Inflammatory macrophage treated with lipopolysaccharide for 4 hours (primary cell): ENCODE measurements around the gene ACVR2B.
"Not testable (repeated sequence)": the region's sequence is repeated elsewhere in the genome, so short reads cannot be mapped to it uniquely, and the experiment has no call there.

Experiments used
- DNase-seq: peaks from one replicate; pipeline ENCODE4 v3.0.0-alpha.2; 2020

Gene ACVR2B

DNA sequence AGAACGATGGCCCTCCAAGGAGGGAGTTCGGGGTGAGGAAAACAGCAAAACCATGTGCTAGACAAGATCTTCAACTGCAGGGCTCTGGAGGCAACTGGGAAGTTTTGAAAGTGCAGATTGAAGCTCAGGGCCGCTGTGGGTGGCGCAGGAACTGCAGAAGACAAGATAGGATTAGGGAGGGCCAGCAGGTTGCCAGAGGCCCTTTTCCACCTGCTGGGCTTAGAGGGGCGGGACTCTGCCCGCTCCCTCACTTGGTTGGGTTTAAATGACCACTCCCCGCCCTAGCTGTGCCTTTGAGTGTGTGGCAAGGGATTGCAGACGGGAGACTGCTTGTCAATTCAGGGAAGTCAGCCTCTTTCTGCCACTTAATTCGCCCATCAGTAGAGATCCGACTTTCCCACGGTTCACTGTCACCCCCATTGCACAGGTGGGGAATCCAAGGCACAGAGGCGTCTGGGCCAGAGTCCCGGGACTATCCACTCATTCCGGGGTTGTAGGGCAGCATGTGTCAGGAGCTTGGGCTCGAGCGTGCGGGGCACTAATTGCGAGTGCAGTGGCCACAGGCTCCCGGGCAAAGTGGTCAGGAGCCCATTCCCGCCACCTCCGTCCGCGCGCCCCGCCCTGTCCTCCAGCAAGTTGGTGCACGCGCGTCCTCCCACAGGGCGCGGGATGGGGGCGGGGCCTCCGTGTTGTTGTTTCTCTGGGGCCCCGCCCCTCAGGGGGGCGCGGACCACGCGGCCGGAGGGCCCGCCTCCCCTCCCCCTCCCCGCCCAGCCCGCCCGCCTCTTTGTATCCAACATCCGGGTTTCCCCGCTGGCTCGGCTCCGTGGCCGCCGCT, at the start of gene ACVR2B:
Gene ACVR2B, plus strand, starts transcription at position 816 of the 838 bp plus-strand sequence. CDS start 433 bp downstream, outside the sequence.
- DNase-seq: peak; percentile 76

- no peak for DNase-seq
Measured at GRCh38 chr3:38404286-38404685, 49.4 kb upstream of the ACVR2B start.

GRCh38 chr3:38411591-38411990, 42.1 kb upstream of the ACVR2B start:
- no peak for DNase-seq

DNA sequence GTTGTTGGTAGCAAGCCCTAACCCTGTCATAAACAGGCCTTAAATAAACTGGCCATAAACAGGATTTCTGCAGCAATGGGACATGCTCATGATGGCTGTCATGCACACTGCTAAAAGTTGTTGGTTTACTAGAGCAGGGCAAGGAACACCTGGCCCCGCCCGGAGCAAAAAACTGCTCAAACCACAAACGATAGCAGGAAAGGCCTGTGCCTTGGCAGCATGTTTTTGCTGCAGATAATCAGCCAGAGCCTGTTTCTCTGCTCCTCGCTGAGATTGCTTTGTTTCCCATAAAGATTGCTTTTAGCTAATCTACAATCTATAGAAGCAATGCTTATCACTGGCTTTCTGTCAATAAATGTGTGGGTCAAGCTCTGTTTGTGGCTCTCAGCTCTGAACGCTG, 32.9 kb upstream of the ACVR2B start:
- not testable (repeated sequence) for DNase-seq

DNA sequence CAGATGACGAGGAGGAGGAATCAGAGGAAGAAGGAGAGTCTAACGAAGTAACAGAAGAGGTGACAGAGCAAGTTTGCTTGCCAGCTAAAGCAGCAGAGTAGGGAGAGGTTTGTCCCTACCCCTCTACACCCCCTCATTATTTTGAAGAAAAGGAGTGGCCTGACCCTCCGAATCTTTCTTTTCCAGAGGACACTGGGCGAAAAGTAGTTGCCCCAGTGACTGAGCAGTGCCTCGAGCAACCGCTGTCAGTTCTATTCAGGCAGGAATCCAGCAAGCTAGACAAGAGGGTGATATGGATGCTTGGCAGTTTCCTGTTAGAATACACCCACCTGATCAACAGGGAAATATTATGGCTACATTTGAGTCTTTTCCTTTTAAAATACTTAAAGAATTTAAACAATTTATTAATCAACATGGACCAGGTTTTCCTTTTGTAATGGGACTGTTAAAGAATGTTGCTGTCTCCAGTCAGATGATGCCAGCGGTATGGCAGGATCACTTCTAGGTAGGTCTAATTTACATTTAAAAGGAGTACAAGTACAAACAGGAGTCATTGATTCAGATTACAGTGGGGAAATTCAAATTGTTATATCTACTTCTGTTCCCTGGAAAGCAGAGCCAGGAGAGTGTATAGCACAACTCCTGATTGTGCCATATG, 31.9 kb upstream of the ACVR2B start:
- no peak for DNase-seq

DNA sequence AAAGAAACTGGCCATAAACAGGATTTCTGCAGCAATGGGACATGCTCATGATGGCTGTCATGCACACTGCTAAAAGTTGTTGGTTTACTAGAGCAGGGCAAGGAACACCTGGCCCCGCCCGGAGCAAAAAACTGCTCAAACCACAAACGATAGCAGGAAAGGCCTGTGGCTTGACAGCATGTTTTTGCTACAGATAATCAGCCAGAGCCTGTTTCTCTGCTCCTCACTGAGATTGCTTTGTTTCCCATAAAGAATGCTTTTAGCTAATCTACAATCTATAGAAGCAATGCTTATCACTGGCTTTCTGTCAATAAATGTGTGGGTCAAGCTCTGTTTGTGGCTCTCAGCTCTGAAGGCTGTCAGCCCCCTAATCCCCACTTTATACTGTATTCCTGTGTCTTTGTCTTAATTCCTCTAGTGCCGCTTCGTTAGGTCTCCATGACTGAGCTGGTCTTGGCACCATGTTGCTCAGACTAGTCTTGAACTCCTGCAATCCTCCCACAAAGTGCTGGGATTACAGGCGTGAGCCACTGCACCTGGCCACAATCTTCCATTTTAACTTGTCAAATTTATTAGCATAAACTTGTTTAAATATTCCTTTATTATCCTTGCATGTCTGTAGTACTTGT, 26.8 kb upstream of the ACVR2B start:
- DNase-seq: not testable (repeated sequence)

DNA sequence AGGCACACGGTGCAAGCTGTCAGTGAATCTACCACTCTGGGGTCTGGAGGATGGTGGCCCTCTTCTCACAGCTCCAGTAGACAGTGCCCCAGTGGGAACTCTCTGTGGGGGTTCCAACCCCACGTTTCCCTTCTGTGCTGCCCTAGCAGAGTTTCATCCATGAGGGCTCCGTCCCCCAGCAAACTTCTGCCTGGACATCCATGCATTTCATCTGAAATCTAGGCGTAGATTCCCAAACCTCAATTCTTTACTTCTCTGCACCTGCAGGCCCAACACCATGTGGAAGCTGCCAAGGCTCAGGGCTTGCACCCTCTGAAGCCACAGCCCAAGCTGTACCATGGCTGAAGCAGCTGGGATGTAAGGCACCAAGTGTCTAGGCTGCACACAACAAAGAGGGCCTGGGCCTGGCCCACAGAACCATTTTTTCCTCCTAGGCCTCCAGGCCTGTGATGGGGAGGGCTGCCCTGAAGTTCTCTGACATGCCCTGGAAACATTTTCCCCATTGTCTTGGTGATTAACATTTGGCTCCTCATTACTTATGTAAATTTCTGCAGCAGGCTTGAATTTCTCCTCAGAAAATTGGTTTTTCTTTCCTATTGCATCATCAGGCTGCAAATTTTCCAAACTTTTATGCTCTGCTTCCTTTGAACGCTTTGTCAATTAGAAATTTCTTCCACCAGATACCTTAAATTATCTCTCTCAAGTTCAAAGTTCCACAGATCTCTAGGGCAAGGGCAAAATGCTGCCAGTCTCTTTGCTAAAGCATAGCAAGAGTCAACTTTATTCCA, 20.6 kb upstream of the ACVR2B start:
- DNase-seq: not testable (repeated sequence)

GRCh38 chr3:38433661-38434060, 20.0 kb upstream of the ACVR2B start:
- not testable (repeated sequence) for DNase-seq

- not testable (repeated sequence) for DNase-seq
Measured at GRCh38 chr3:38438436-38439069, 15.1 kb upstream of the ACVR2B start.

DNA sequence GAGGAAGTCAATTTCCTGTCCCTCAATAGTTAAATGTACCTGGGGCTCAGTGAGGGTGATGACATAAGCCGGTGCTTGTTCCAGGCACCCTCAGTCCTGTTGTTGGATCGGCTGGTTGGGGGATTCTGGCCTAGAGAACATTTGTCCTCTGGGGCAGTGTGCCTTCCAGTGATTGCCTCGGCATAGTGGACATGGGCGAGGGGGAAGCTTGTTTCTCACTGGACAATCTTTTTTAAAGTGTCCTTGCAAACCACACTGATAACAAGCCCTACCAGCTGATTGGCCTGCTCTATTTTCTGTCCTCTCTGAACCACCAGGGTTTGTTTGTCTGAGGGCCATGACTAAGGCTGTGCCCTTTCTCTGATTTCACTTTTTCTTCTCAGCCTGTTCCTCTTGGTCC, 10.5 kb upstream of the ACVR2B start:
- not testable (repeated sequence) for DNase-seq

- no peak for DNase-seq
Measured at GRCh38 chr3:38446085-38446686, 7.5 kb upstream of the ACVR2B start.

DNA sequence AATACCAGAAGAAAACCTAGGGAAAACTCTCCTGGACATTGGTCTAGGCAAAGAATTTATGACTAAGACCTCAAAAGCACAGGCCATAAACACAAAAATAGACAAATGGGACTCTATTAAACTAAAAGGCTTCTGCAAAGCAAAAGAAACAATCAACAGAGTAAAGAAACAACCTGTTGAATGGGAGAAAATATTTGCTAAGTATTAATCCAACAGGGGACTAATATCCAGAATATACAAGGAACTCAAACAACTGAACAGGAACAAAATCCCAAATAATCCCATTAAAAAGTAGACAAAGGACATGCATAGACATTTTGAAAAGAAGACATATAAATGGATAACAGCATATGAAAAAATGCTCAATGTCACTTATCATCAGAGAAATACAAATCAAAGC, 6.9 kb upstream of the ACVR2B start:
- no peak for DNase-seq

DNA sequence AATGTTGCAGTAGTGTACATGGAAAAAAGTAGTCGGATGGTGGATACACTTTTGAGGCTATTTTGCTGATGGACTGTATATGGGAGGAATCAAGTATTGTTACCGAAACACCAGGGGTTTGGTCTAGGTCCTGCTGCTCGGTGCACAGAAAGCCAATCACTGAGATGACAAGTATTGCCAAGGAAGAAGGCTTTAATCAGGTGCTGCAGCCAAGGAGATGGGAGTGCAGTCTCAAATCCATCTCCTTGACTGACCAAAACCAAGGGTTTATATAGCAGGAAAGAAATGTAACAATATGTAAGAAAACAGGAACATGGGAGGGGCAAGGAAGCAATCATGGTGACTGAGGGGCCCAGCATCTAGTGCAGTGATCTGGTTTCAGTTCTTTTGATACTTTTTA, 2.8 kb upstream of the ACVR2B start:
- DNase-seq: no peak

- no peak for DNase-seq
Measured at GRCh38 chr3:38453913-38454177, 155 bp downstream of the ACVR2B start.

GRCh38 chr3:38454178-38454883, 641 bp downstream of the ACVR2B start:
- DNase-seq: peak; percentile 22

- peak; percentile 24 for DNase-seq
Measured at GRCh38 chr3:38454884-38455638, 1.4 kb downstream of the ACVR2B start.

- DNase-seq: peak; percentile 33
Measured at GRCh38 chr3:38455639-38456430, 2.1 kb downstream of the ACVR2B start.

GRCh38 chr3:38457111-38458003, 3.7 kb downstream of the ACVR2B start:
- DNase-seq: peak; percentile 37
